ENCODE data around the gene PIEZO1. TPM values are rescaled to one million over a fixed set of nuclear protein-coding genes. Genes with fewer than 3 reads are reported as not detected.

PIEZO1 gene
- total RNA-seq, 1 experiment from 2014 or later: 224 TPM

- DNase-seq (ENCODE audit: low read depth, low spot score) (peak; percentile 83), ATAC-seq (peak; percentile 84)
- BruUV-seq (replicated peaks): no TSS peak
- ChIA-PET RAD21 (ENCODE audit: low non-redundant PET in 1 of 2, low total read pairs in 2 of 2, uncharacterized antibody in 2 of 2, unreplicated experiment in 2 of 2) (no interaction called here), POLR2A (no interaction called here), CTCF (interaction anchor here (1.8 kb wide), 1 partner anchor 31 kb away, joined by 9 read pairs; no protein-coding TSS in a partner anchor)
- no peak within 1 kb of the TSS for H2AFZ ChIP-seq (ENCODE audit: low read depth, low read length, poor library complexity, severe bottlenecking)
- H3K36me3 ChIP-seq (ENCODE audit: control insufficient read depth in 1 of 2, insufficient read depth in 2 of 2, low read length in 2 of 2): 0 out of 4 replicates have a peak, but pooled peaks cover 2 to 5% of the 10 kb centered on the region in 2 experiments
- peaks cover 54% of the 10 kb centered on the region for H3K79me2 ChIP-seq (ENCODE audit: insufficient read depth, low read length)
- peak within 1 kb of the TSS; percentile 85 to 100 for H3K4me3 ChIP-seq (replicated peaks in 1 of 2; ENCODE audit: low read depth in 1 of 2, low read length in 2 of 2)
- H3K9me2 ChIP-seq (ENCODE audit: insufficient read depth): no peaks in the 10 kb centered on the region
- H3K27me3 ChIP-seq (ENCODE audit: insufficient read depth, low read length): no peaks in the 10 kb centered on the region
- peak within 1 kb of the TSS; percentile 76 for H3K9ac ChIP-seq (ENCODE audit: low read length)
- peak within 1 kb of the TSS; percentile 84 for H3K4me2 ChIP-seq (ENCODE audit: low read length)
- H3K4me1 ChIP-seq (ENCODE audit: control insufficient read depth in 1 of 2, insufficient read depth in 2 of 2, low read length in 2 of 2): peaks cover 17 to 19% of the 10 kb centered on the region in 2 experiments
- H4K20me1 ChIP-seq (ENCODE audit: insufficient read depth): no peaks in the 10 kb centered on the region
- H3K9me3 ChIP-seq (ENCODE audit: control insufficient read depth in 1 of 2, insufficient read depth in 1 of 2, low read depth in 1 of 2, low read length in 2 of 2): no peaks in the 10 kb centered on the region
- H3K27ac ChIP-seq (ENCODE audit: low read depth, low read length): peak within 1 kb of the TSS; percentile 73
- intact Hi-C loops (cut with micrococcal nuclease): no loop called here
- TF ChIP-seq ELF1 (IDR thresholded peaks at IDR 0.05; ENCODE audit: borderline replicate concordance, low read depth) (no peak), CBX3 (IDR thresholded peaks at IDR 0.05; ENCODE audit: low read depth) (no peak), ZBTB33 (IDR thresholded peaks at IDR 0.05; ENCODE audit: extremely low read depth, insufficient replicate concordance, low read length) (peak; percentile 61), CEBPB (IDR thresholded peaks at IDR 0.05; ENCODE audit: low read depth) (no peak), ZNF274 (IDR thresholded peaks at IDR 0.05; ENCODE audit: low read depth, low read length) (no peak), JUND (IDR thresholded peaks at IDR 0.05) (no peak), ZFX (IDR thresholded peaks at IDR 0.05) (peak; percentile 97; the same call in 1 of the 2 replicates), RAD21 (IDR thresholded peaks at IDR 0.05; ENCODE audit: low read depth) (no peak), SP1 (IDR thresholded peaks at IDR 0.05; ENCODE audit: low read depth) (no peak; the same call in 1 of the 2 replicates), SIN3A (IDR thresholded peaks at IDR 0.05; ENCODE audit: low read depth) (peak; percentile 100), YY1 (IDR thresholded peaks at IDR 0.05; ENCODE audit: extremely low read depth, insufficient replicate concordance, low read depth, low read length) (peak; percentile 88), POLR2A (IDR thresholded peaks at IDR 0.05; ENCODE audit: borderline replicate concordance, extremely low read depth, insufficient read depth, insufficient read length) (peak; percentile 53), TCF7L2 (IDR thresholded peaks at IDR 0.05; ENCODE audit: borderline replicate concordance, extremely low read depth, insufficient read depth, insufficient read length) (peak; percentile 60), EGR1 (IDR thresholded peaks at IDR 0.05; ENCODE audit: low read depth) (no peak), EZH2phosphoT487 (IDR thresholded peaks at IDR 0.05; ENCODE audit: borderline replicate concordance) (no peak), EZH2 (IDR thresholded peaks at IDR 0.05) (no peak)
- TF ChIP-seq, protein P1, sequence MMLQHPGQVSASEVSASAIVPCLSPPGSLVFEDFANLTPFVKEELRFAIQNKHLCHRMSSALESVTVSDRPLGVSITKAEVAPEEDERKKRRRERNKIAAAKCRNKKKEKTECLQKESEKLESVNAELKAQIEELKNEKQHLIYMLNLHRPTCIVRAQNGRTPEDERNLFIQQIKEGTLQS (IDR thresholded peaks at IDR 0.05): no peak
- TF ChIP-seq, protein P2, sequence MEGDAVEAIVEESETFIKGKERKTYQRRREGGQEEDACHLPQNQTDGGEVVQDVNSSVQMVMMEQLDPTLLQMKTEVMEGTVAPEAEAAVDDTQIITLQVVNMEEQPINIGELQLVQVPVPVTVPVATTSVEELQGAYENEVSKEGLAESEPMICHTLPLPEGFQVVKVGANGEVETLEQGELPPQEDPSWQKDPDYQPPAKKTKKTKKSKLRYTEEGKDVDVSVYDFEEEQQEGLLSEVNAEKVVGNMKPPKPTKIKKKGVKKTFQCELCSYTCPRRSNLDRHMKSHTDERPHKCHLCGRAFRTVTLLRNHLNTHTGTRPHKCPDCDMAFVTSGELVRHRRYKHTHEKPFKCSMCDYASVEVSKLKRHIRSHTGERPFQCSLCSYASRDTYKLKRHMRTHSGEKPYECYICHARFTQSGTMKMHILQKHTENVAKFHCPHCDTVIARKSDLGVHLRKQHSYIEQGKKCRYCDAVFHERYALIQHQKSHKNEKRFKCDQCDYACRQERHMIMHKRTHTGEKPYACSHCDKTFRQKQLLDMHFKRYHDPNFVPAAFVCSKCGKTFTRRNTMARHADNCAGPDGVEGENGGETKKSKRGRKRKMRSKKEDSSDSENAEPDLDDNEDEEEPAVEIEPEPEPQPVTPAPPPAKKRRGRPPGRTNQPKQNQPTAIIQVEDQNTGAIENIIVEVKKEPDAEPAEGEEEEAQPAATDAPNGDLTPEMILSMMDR (IDR thresholded peaks at IDR 0.05 in 2 of 3, conservative IDR thresholded peaks at IDR 0.05 in 1 of 3; ENCODE audit: borderline replicate concordance in 1 of 3, insufficient read depth in 1 of 3, low read depth in 2 of 3, low read length in 2 of 3): no peak
- TF ChIP-seq, protein P3, sequence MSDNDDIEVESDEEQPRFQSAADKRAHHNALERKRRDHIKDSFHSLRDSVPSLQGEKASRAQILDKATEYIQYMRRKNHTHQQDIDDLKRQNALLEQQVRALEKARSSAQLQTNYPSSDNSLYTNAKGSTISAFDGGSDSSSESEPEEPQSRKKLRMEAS (IDR thresholded peaks at IDR 0.05): peak; percentile 99
Measured at GRCh38 chr16:88706229-88706964, 78.6 kb downstream of the PIEZO1 start, which contains the start of the genes CTU2 and RNF166. Gene CTU2, plus strand, starts transcription at chr16:88706503. Its CDS starts 28 bp downstream, at chr16:88706531. Gene RNF166, minus strand, starts transcription at chr16:88706408. Its CDS starts 83 bp downstream, at chr16:88706325.

Measured in HCT116 (cell line).